Cerebellar nuclear complex (tissue), 1 donor: ENCODE results near the gene TGM3.

Experiments
- DNase-seq, 2 experiments: peaks; one replicate each; lab custom pipeline; 2025; lab: John Stamatoyannopoulos, UW

Gene TGM3

GRCh38 chr20:2337142-2337541 lies 41.3 kb downstream of the TGM3 start:
- no peak for DNase-seq

DNA sequence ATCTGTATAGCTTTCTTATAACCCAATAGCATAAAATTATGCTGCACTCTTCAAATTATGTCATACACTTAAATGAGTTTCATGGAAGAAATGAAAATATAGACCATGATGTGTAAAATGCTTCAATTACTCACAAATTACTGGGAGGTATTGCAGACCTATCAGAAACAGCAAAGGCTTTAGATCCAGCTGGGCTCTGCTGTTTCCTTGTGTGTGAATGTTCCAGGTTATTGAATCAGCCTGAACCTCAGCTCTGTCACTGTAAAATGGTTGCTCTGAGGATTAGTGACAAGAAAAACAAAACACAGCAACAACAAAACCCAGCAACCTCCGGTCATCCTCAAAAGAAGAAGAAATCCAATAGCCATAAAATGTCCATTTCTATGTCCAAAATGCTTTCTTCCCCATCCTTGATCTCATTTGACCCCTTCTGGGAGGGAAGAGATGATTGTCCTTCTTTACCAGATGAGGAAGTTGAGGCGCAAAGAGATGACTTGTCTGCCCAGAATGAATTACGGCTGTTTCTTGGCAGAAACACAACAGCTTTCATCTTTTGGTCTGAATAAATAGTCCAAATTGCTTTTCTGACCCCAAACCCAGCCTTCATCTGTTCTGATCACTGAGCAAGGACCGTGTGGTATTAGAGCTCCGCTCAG lies 42.7 kb downstream of the TGM3 start:
- DNase-seq = no peak

- DNase-seq = no peak
Measured at GRCh38 chr20:2340136-2340535, 44.3 kb downstream of the TGM3 start.

GRCh38 chr20:2340823-2341222 lies 45.0 kb downstream of the TGM3 start:
- no peak for DNase-seq

- no peak for DNase-seq
Measured at GRCh38 chr20:2341336-2341735, 45.5 kb downstream of the TGM3 start.

DNA sequence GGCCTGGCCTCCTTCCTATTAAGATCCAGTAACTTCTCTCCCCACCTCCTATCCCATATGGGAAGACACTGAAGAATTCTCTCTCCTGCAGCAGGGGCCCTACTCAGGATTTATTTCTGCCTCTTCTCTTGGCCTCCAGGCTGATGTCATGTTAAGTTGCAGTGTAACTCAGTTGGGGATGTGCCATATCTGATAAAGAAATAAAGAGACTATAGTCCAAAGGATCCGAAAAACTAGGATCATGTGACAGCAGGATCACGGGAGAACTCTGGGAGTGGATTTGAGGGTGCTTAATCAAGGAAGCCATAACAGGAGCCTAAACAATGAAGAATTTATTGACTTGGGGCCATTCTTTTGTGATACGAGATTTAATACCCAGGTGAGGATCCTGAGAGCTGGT lies 46.4 kb downstream of the TGM3 start:
- no peak for DNase-seq

GRCh38 chr20:2346188-2346587 lies 50.4 kb downstream of the TGM3 start:
- DNase-seq = no peak

DNA sequence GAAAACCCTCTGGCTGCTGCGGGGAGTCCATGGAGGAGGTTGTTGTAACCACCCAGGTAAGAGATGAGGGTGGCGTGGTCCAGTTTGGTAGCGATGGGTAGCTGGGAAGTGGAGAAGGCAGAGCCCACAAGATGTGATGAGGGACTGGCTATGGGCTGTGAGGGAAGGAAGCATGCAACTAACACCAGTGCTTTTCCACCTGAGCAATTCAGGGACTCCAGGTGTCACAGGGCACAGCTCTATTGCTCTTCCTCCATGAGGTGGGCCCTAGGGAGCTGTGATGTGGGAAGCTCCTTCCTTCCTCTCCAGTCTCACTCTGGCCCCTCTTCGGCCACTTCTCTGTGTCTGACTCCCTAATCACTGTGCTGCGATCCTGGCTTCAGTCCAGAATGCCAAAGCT lies 52.5 kb downstream of the TGM3 start:
- no peak for DNase-seq

DNA sequence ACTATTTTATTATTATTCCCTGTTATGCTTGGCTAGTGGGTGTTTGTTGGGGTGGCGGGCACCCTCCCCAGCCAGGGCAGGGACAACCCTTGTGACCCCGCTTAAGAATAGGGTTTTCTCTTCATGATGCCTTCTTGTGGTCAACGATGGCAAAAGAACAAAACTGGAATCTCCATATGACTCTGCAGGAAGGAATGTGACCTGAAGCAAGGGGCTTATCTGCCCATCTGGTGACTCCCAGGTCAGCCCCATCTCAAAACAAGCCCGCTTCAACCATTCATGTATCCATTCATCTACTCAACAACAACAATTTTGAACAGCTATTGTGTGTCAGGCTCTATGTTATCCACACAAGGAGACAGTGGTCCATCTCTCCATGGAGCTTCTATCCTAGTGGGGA lies 54.0 kb downstream of the TGM3 start:
- no peak for DNase-seq

DNA sequence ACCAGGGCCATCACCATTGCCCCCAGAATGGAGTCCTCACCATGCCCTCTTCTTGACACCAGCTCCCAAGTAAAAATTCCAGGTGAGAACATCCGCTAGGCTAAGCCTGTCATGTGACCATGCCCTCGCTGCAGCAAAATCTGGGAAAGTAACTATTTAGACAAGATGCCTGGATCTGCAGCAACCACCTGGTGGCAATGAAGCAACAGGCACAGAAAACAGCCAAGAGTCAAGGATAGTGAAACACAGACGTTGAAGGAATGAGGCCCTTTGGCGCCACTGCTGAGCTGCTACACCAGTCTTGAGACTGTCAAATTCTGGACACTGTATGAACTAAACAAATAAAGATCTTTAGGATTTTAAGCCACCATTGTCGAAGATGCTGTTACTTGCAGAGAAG lies 54.8 kb downstream of the TGM3 start:
- DNase-seq = no peak

GRCh38 chr20:2353231-2353630 lies 57.4 kb downstream of the TGM3 start:
- DNase-seq = no peak

DNA sequence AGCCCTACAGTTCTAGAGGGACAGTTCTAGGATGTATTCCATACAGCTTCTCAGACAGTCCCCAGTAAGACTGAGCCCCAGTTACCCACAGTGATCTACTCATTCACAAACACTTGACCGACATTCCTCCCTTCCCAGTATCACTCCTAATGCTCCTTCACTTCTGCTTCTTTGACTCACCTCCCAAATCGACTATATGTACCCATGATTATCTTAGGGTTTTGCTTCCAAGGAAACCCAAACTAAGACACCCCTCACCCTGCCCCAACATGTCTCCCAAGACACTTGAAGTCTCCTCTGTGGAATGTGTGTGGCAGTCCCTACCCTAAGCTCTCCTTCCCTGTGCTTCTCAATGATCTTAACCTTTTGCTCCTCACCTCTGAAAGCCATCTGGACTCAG lies 61.3 kb downstream of the TGM3 start:
- DNase-seq = no peak

- DNase-seq = no peak
Measured at GRCh38 chr20:2358006-2358405, 62.2 kb downstream of the TGM3 start.

GRCh38 chr20:2361035-2361593 lies 65.3 kb downstream of the TGM3 start:
- no peak for DNase-seq

DNA sequence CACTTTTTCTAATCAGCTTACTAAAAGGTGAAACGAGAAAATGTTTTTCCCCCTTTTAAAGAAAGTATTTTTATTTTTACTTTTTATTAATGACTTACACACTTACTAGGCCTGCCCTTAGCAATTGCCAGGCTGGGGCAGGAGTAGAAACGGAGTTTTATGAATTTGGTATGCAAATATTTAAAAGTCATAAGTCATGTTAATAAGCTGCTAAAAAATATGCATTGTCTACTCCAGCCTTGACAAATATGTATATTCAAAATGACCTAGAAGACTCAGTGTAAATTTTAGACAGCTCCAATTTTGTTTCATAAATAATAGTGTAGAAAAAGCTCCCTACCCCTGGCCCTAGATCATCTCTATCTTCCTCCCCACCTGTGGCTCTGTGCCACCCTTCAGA lies 67.4 kb downstream of the TGM3 start:
- no peak for DNase-seq

DNA sequence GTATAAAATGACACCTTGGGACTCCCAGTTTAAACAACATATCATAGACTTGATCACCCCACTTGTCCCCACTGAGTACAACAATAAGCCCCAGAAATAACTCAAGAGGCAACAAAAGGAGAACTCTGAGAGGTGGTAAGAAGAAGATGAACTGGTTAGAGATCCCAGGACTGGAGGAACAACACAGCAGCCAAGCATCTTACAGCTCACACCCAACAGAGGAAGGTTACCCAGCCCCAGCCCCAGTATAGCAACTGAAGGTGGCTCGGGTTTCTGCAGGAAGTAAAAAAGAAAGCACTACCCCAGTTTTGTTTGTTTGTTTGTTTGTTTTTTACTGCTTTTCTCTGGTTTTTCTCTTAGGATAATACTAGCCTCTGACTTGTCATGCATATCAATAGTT lies 67.8 kb downstream of the TGM3 start:
- DNase-seq = no peak

DNA sequence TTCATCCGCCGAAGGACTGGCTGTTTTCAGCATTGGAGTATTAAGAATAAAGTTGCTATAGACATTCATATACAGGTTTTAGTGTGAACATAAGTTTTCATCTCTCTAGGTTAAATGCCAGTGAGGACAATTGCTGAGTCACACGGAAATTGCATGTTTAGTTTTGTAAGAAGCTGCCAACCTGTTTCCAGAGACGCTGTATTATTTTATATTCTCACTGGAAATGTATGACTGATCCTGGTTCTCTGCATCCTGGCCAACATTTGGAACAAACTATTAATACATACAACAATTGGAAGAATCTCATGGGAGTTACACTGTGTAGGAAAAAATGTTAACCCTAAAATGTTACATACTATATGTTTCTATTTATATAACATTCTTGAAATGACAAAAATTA lies 68.2 kb downstream of the TGM3 start:
- DNase-seq = no peak

DNA sequence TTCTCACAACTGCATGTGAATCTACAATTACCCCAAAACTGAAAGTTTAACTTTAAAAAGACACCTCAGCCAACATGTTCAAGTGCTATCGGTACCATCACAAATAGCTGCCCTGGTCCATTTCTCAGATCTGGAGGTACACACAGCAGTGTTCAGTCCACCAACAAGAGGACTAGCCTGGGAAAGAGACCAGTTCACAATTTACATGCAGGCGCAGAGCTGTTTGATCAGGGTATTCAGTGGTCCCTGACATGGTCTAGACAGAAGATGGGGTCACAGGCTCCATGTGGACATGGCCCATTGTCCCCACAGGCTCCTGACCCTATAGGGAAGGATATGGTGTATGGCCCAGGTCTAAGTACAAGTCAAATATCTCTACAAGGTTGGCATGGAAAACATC lies 69.3 kb downstream of the TGM3 start:
- no peak for DNase-seq

GRCh38 chr20:2365666-2366065 lies 69.9 kb downstream of the TGM3 start:
- DNase-seq = no peak

- no peak for DNase-seq
Measured at GRCh38 chr20:2368621-2369020, 72.8 kb downstream of the TGM3 start.

GRCh38 chr20:2373098-2373497 lies 77.3 kb downstream of the TGM3 start:
- DNase-seq = no peak

- no peak for DNase-seq
Measured at GRCh38 chr20:2374346-2375125, 78.7 kb downstream of the TGM3 start.

DNA sequence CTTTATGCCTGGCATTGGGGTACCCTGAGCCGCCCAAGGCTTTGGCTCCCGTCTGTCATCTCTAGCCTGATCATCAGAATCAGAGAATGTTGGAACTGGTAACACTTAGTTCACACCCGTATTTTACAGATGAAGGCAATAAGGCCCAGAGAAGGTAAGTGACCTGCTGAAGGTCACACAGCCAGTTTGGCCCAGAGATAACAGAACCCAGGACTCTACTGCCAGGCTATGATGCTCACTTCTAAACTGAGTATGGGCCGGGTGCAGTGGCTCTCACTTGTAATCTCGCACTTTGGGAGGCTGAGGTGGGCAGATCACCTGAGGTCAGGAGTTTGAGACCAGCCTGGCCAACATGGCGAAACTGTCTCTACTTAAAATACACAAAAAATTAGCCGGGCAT lies 83.1 kb downstream of the TGM3 start:
- DNase-seq = no peak
